GM23338 (cell line): ENCODE results near the gene PELO. TPM values are rescaled to one million over a fixed set of nuclear protein-coding genes. Genes with fewer than 3 reads are reported as not detected.

Experiments used
- ATAC-seq: fragments of 200-7000 bp; cut with Tn5 transposase; 3 replicates; pipeline ENCODE4 v1.9.1; 2020
- DNase-seq: peaks from one replicate; pipeline ENCODE4 v3.0.0-alpha.2; 2015; ENCODE audit warnings: low spot score
- H2AFZ ChIP-seq: fragments of 200-600 bp; sonication (generic); 2 replicates; pipeline ENCODE4 v1.8.0; 2016; ENCODE audit warnings: antibody characterized with exemption, mild to moderate bottlenecking, moderate library complexity
- H3F3A ChIP-seq: fragments of 200-600 bp; sonication (generic); replicated peaks from 2 replicates; pipeline ENCODE4 v1.8.0; 2017; ENCODE audit warnings: antibody characterized with exemption, mixed run types, low read depth
- H3K27ac ChIP-seq: fragments of 200-600 bp; sonication (generic); 2 replicates; pipeline ENCODE4 v1.6.1; 2016; ENCODE audit warnings: low read depth
- H3K27me3 ChIP-seq: fragments of 200-600 bp; sonication (generic); 2 replicates; pipeline ENCODE4 v1.8.0; 2016; ENCODE audit warnings: mild to moderate bottlenecking, mixed run types, moderate library complexity; ENCODE audit not compliant: insufficient read depth
- H3K36me3 ChIP-seq: fragments of 200-600 bp; sonication (generic); 2 replicates; pipeline ENCODE4 v1.8.0; 2016; ENCODE audit warnings: mild to moderate bottlenecking; ENCODE audit not compliant: insufficient read depth
- H3K4me1 ChIP-seq: fragments of 200-600 bp; sonication (generic); 2 replicates; pipeline ENCODE4 v1.8.0; 2016; ENCODE audit warnings: mild to moderate bottlenecking, moderate library complexity; ENCODE audit not compliant: insufficient read depth
- H3K4me2 ChIP-seq: fragments of 200-600 bp; sonication (generic); 2 replicates; pipeline ENCODE4 v1.7.1; 2017; ENCODE audit warnings: mixed run types
- H3K4me3 ChIP-seq: fragments of 200-600 bp; sonication (generic); 2 replicates; pipeline ENCODE4 v1.6.1; 2016; ENCODE audit warnings: mixed run types
- H3K79me2 ChIP-seq: fragments of 200-600 bp; sonication (generic); replicated peaks from 2 replicates; pipeline ENCODE4 v1.8.0; 2017; ENCODE audit warnings: mild to moderate bottlenecking; ENCODE audit not compliant: insufficient read depth
- H3K9me2 ChIP-seq: fragments of 200-600 bp; sonication (generic); 2 replicates; pipeline ENCODE4 v1.8.0; 2017; ENCODE audit not compliant: insufficient read depth
- H4K20me1 ChIP-seq: fragments of 200-600 bp; sonication (generic); replicated peaks from 2 replicates; pipeline ENCODE4 v1.8.0; 2017; ENCODE audit warnings: mild to moderate bottlenecking; ENCODE audit not compliant: insufficient read depth
- H3K27ac Mint-ChIP-seq: 2 replicates; pipeline ENCODE4 v1.8.0; 2020; ENCODE audit warnings: inconsistent platforms, mild to moderate bottlenecking, moderate library complexity, mixed read lengths
- H3K27me3 Mint-ChIP-seq: 3 replicates; pipeline ENCODE4 v1.8.0; 2022; ENCODE audit warnings: low read depth, mild to moderate bottlenecking, moderate library complexity, mixed read lengths, inconsistent platforms; ENCODE audit not compliant: insufficient read depth, poor library complexity
- H3K36me3 Mint-ChIP-seq: 3 replicates; pipeline ENCODE4 v1.8.0; 2021; ENCODE audit warnings: low read depth, mild to moderate bottlenecking, inconsistent platforms, moderate library complexity, mixed read lengths
- H3K4me1 Mint-ChIP-seq: 3 replicates; pipeline ENCODE4 v1.8.0; 2020; ENCODE audit warnings: mild to moderate bottlenecking, inconsistent platforms, mixed read lengths
- H3K4me3 Mint-ChIP-seq: 3 replicates; pipeline ENCODE4 v1.8.0; 2021; ENCODE audit warnings: moderate library complexity, mild to moderate bottlenecking, inconsistent platforms, mixed read lengths
- H3K9me3 Mint-ChIP-seq: 3 replicates; pipeline ENCODE4 v1.8.0; 2020; ENCODE audit warnings: moderate library complexity, mild to moderate bottlenecking, inconsistent platforms, mixed read lengths
- CREB1 ChIP-seq: fragments of 250-450 bp; sonication (Bioruptor Pico); IDR thresholded peaks from 2 replicates; pipeline ENCODE4 v1.5.0; 2020; ENCODE audit warnings: low read depth, mild to moderate bottlenecking, moderate library complexity
- EZH2 ChIP-seq: fragments of 200-600 bp; sonication (generic); IDR thresholded peaks from one replicate; pipeline ENCODE4 v1.8.0; 2017; ENCODE audit warnings: antibody characterized with exemption, mild to moderate bottlenecking, low read depth; ENCODE audit not compliant: unreplicated experiment
- EZH2phosphoT487 ChIP-seq: fragments of 200-600 bp; sonication (generic); IDR thresholded peaks from one replicate; pipeline ENCODE4 v1.8.1; 2018; ENCODE audit warnings: antibody characterized with exemption; ENCODE audit not compliant: unreplicated experiment
- JUNB ChIP-seq: IDR thresholded peaks from one replicate; pipeline ENCODE4 v1.6.1; 2016; ENCODE audit warnings: antibody characterized with exemption; ENCODE audit not compliant: unreplicated experiment
- NANOG ChIP-seq: IDR thresholded peaks from 2 replicates; pipeline ENCODE4 v1.6.1; 2016; ENCODE audit warnings: antibody characterized with exemption, borderline replicate concordance
- POLR2AphosphoS5 ChIP-seq: IDR thresholded peaks from 2 replicates; pipeline ENCODE4 v1.6.1; 2016; ENCODE audit warnings: antibody characterized with exemption, low read depth
- REST ChIP-seq: IDR thresholded peaks from one replicate; pipeline ENCODE4 v1.6.1; 2018; ENCODE audit warnings: antibody characterized with exemption; ENCODE audit not compliant: unreplicated experiment
- STAT1 ChIP-seq: IDR thresholded peaks from one replicate; pipeline ENCODE4 v1.6.1; 2016; ENCODE audit warnings: antibody characterized with exemption; ENCODE audit not compliant: unreplicated experiment
- ZNF114 ChIP-seq: fragments of 250-450 bp; sonication (Bioruptor Pico); IDR thresholded peaks from 2 replicates; pipeline ENCODE4 v1.5.0; 2020; ENCODE audit warnings: mild to moderate bottlenecking, moderate library complexity
- ZNF331 ChIP-seq: fragments of 250-450 bp; sonication (Bioruptor Pico); IDR thresholded peaks from 2 replicates; pipeline ENCODE4 v1.5.0; 2020; ENCODE audit warnings: low read depth, mild to moderate bottlenecking, moderate library complexity
- polyA plus RNA-seq: library from polyadenylated mRNA; unstranded; fragments of >200 nt; fragmentation: Nextera tagmentation; extraction: Ambion mirVana; gene quantifications from 2 replicates; pipeline ENCODE4 v1.2.1, GENCODE V29; 2016
- total RNA-seq: library from RNA; depleted of rRNA; stranded (reverse); fragments of >200 nt; shearing (Covaris generic); gene quantifications from 2 replicates; pipeline ENCODE4 v1.2.3, GENCODE V29; 2014
- TF ChIP-seq, protein P1 (sequence below), 2 experiments: fragments of 200-600 bp in 1 of 2; sonication (generic) in 1 of 2; conservative IDR thresholded peaks; 2 replicates each; pipeline versions ENCODE4 v1.5.1 to v1.6.1; 2016 to 2017; ENCODE audit warnings: antibody characterized with exemption in 2 of 2, low read depth in 2 of 2, mild to moderate bottlenecking in 2 of 2, moderate library complexity in 1 of 2
- TF ChIP-seq, protein P2 (sequence below): fragments of 250-450 bp; sonication (Bioruptor Pico); IDR thresholded peaks from 2 replicates; pipeline ENCODE4 v1.5.0; 2020; ENCODE audit warnings: mild to moderate bottlenecking, moderate library complexity
- TF ChIP-seq, protein P3 (sequence below): IDR thresholded peaks from 2 replicates; pipeline ENCODE4 v1.6.1; 2016; ENCODE audit warnings: antibody characterized with exemption

Gene PELO
- total and polyA plus RNA-seq, 2 experiments from 2014 or later = 13.6 to 15.6 TPM

DNA sequence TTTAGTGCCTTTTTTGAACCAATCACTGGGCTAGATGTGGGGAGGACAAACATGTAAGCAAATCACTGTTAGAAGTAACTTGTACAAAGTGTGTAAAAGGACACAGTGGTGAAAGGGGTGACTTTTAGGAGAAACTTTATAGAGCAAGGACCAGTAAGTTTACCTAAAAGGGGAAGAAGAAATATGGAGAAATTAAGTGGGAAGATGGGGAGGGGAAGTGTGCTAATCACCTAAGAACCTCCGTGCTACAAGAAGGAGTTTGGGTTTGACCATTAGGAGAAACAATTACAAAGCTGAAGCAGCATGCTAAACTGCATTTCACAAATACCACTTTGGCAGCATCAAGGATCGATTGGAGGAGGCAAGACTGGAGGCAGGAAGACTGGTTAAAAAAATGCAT is 17.3 kb downstream of the PELO start:
- H3K36me3 ChIP-seq = no peaks in the 10 kb centered on the region
- H3K79me2 ChIP-seq = peaks cover 52% of the 10 kb centered on the region
- no peak overlapping the region for H3K4me2 ChIP-seq
- no peak overlapping the region for H3K27ac ChIP-seq
- no peaks in the 10 kb centered on the region for H3F3A ChIP-seq
- Mint-ChIP-seq H3K9me3 (no peaks in the 10 kb centered on the region), H3K27ac (no peak overlapping the region), H3K4me3 (no peak overlapping the region), H3K27me3 (no peaks in the 10 kb centered on the region), H3K4me1 (peaks cover 24% of the 10 kb centered on the region; the same call in 2 of the 3 replicates), H3K36me3 (peaks cover 25% of the 10 kb centered on the region; the same call in 2 of the 3 replicates)
- peak; percentile 23 for DNase-seq
- TF ChIP-seq, protein P1, sequence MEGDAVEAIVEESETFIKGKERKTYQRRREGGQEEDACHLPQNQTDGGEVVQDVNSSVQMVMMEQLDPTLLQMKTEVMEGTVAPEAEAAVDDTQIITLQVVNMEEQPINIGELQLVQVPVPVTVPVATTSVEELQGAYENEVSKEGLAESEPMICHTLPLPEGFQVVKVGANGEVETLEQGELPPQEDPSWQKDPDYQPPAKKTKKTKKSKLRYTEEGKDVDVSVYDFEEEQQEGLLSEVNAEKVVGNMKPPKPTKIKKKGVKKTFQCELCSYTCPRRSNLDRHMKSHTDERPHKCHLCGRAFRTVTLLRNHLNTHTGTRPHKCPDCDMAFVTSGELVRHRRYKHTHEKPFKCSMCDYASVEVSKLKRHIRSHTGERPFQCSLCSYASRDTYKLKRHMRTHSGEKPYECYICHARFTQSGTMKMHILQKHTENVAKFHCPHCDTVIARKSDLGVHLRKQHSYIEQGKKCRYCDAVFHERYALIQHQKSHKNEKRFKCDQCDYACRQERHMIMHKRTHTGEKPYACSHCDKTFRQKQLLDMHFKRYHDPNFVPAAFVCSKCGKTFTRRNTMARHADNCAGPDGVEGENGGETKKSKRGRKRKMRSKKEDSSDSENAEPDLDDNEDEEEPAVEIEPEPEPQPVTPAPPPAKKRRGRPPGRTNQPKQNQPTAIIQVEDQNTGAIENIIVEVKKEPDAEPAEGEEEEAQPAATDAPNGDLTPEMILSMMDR (conservative IDR thresholded peaks at IDR 0.05; ENCODE audit: low read depth in 2 of 2) = no peak
- no peak for TF ChIP-seq ZNF331 (CRISPR knock-in tag)
- TF ChIP-seq, protein P2, sequence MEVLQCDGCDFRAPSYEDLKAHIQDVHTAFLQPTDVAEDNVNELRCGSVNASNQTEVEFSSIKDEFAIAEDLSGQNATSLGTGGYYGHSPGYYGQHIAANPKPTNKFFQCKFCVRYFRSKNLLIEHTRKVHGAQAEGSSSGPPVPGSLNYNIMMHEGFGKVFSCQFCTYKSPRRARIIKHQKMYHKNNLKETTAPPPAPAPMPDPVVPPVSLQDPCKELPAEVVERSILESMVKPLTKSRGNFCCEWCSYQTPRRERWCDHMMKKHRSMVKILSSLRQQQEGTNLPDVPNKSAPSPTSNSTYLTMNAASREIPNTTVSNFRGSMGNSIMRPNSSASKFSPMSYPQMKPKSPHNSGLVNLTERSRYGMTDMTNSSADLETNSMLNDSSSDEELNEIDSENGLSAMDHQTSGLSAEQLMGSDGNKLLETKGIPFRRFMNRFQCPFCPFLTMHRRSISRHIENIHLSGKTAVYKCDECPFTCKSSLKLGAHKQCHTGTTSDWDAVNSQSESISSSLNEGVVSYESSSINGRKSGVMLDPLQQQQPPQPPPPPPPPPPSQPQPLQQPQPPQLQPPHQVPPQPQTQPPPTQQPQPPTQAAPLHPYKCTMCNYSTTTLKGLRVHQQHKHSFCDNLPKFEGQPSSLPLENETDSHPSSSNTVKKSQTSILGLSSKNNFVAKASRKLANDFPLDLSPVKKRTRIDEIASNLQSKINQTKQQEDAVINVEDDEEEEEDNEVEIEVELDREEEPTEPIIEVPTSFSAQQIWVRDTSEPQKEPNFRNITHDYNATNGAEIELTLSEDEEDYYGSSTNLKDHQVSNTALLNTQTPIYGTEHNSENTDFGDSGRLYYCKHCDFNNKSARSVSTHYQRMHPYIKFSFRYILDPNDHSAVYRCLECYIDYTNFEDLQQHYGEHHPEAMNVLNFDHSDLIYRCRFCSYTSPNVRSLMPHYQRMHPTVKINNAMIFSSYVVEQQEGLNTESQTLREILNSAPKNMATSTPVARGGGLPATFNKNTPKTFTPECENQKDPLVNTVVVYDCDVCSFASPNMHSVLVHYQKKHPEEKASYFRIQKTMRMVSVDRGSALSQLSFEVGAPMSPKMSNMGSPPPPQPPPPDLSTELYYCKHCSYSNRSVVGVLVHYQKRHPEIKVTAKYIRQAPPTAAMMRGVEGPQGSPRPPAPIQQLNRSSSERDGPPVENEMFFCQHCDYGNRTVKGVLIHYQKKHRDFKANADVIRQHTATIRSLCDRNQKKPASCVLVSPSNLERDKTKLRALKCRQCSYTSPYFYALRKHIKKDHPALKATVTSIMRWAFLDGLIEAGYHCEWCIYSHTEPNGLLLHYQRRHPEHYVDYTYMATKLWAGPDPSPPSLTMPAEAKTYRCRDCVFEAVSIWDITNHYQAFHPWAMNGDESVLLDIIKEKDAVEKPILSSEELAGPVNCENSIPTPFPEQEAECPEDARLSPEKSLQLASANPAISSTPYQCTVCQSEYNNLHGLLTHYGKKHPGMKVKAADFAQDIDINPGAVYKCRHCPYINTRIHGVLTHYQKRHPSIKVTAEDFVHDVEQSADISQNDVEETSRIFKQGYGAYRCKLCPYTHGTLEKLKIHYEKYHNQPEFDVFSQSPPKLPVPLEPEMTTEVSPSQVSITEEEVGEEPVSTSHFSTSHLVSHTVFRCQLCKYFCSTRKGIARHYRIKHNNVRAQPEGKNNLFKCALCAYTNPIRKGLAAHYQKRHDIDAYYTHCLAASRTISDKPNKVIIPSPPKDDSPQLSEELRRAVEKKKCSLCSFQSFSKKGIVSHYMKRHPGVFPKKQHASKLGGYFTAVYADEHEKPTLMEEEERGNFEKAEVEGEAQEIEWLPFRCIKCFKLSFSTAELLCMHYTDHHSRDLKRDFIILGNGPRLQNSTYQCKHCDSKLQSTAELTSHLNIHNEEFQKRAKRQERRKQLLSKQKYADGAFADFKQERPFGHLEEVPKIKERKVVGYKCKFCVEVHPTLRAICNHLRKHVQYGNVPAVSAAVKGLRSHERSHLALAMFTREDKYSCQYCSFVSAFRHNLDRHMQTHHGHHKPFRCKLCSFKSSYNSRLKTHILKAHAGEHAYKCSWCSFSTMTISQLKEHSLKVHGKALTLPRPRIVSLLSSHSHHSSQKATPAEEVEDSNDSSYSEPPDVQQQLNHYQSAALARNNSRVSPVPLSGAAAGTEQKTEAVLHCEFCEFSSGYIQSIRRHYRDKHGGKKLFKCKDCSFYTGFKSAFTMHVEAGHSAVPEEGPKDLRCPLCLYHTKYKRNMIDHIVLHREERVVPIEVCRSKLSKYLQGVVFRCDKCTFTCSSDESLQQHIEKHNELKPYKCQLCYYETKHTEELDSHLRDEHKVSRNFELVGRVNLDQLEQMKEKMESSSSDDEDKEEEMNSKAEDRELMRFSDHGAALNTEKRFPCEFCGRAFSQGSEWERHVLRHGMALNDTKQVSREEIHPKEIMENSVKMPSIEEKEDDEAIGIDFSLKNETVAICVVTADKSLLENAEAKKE (CRISPR knock-in tag) = no peak
- no peak for TF ChIP-seq JUNB
- TF ChIP-seq ZNF114 (CRISPR knock-in tag) = no peak
- TF ChIP-seq POLR2AphosphoS5 = no peak
- TF ChIP-seq EZH2 = no peak
- no peak for TF ChIP-seq CREB1 (CRISPR knock-in tag)
- TF ChIP-seq STAT1 = no peak
- TF ChIP-seq, protein P3, sequence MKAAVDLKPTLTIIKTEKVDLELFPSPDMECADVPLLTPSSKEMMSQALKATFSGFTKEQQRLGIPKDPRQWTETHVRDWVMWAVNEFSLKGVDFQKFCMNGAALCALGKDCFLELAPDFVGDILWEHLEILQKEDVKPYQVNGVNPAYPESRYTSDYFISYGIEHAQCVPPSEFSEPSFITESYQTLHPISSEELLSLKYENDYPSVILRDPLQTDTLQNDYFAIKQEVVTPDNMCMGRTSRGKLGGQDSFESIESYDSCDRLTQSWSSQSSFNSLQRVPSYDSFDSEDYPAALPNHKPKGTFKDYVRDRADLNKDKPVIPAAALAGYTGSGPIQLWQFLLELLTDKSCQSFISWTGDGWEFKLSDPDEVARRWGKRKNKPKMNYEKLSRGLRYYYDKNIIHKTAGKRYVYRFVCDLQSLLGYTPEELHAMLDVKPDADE = no peak
- no peak for TF ChIP-seq NANOG
- no peak for TF ChIP-seq EZH2phosphoT487
- no peak for TF ChIP-seq REST
- no peak overlapping the region for H2AFZ ChIP-seq
- no peaks in the 10 kb centered on the region for H3K27me3 ChIP-seq
- no peaks in the 10 kb centered on the region for H4K20me1 ChIP-seq
- peaks cover 32% of the 10 kb centered on the region for H3K4me1 ChIP-seq
- H3K9me2 ChIP-seq = no peaks in the 10 kb centered on the region
- H3K4me3 ChIP-seq = no peak overlapping the region
- ATAC-seq = no peak
